Parathyroid adenoma (tissue), 2 donors: Measurements from ENCODE around the gene TMBIM1.

Experiments used
- H2AFZ ChIP-seq: fragments of 300-600 bp; sonication (generic); one replicate; pipeline ENCODE4 v1.7.0; 2017; ENCODE audit warnings: antibody characterized with exemption, mild to moderate bottlenecking
- H3K27ac ChIP-seq: fragments of 300-600 bp; sonication (generic); one replicate; pipeline ENCODE4 v1.7.0; 2017
- H3K27me3 ChIP-seq: fragments of 300-600 bp; sonication (generic); one replicate; pipeline ENCODE4 v1.7.0; 2017; ENCODE audit warnings: low read length; ENCODE audit not compliant: control insufficient read depth, insufficient read depth
- H3K36me3 ChIP-seq: fragments of 300-600 bp; sonication (generic); one replicate; pipeline ENCODE4 v1.7.0; 2017; ENCODE audit warnings: low read length; ENCODE audit not compliant: control insufficient read depth, insufficient read depth
- H3K4me1 ChIP-seq: fragments of 300-600 bp; sonication (generic); one replicate; pipeline ENCODE4 v1.7.0; 2017; ENCODE audit warnings: control low read depth
- H3K4me2 ChIP-seq: fragments of 300-600 bp; sonication (generic); one replicate; pipeline ENCODE4 v1.7.0; 2017; ENCODE audit warnings: low read length
- H3K4me3 ChIP-seq: fragments of 300-600 bp; sonication (generic); one replicate; pipeline ENCODE4 v1.7.0; 2017; ENCODE audit warnings: low read depth, low read length
- H3K79me2 ChIP-seq: fragments of 300-600 bp; sonication (generic); one replicate; pipeline ENCODE4 v1.7.0; 2017; ENCODE audit warnings: control low read depth
- H3K9ac ChIP-seq: fragments of 300-600 bp; sonication (generic); one replicate; pipeline ENCODE4 v1.7.0; 2017; ENCODE audit warnings: mild to moderate bottlenecking
- H3K9me3 ChIP-seq: fragments of 300-600 bp; sonication (generic); one replicate; pipeline ENCODE4 v1.7.0; 2017; ENCODE audit warnings: low read length; ENCODE audit not compliant: control insufficient read depth
- CTCF ChIP-seq: fragments of 300-600 bp; sonication (generic); IDR thresholded peaks from one replicate; pipeline ENCODE4 v1.7.0; 2017; ENCODE audit warnings: antibody characterized with exemption, mild to moderate bottlenecking
- donor health status: primary hyperparathyroidism.

The TMBIM1 gene

GRCh38 chr2:218252509-218253231 is 39.6 kb downstream of the TMBIM1 start:
- H3K27ac ChIP-seq, result no peak overlapping the region
- H3K79me2 ChIP-seq, result no peaks in the 10 kb centered on the region

GRCh38 chr2:218249691-218250090 is 42.6 kb downstream of the TMBIM1 start:
- H3K4me3 ChIP-seq, result no peak overlapping the region
- no peak overlapping the region for H3K9ac ChIP-seq
- TF ChIP-seq CTCF, result no peak
- no peaks in the 10 kb centered on the region for H3K27me3 ChIP-seq
- H2AFZ ChIP-seq, result no peak overlapping the region
- no peak overlapping the region for H3K27ac ChIP-seq
- H3K4me2 ChIP-seq, result no peak overlapping the region
- H3K9me3 ChIP-seq, result no peaks in the 10 kb centered on the region
- no peaks in the 10 kb centered on the region for H3K36me3 ChIP-seq
- no peaks in the 10 kb centered on the region for H3K79me2 ChIP-seq
- H3K4me1 ChIP-seq, result no peaks in the 10 kb centered on the region

More at GRCh38 chr2:218252509-218253231, 39.6 kb downstream of the TMBIM1 start:
- TF ChIP-seq CTCF, result no peak
- Histone ChIP-seq H3K4me2 (no peak overlapping the region), H2AFZ (no peak overlapping the region), H3K9me3 (no peaks in the 10 kb centered on the region), H3K4me3 (no peak overlapping the region), H3K4me1 (peaks cover 2% of the 10 kb centered on the region), H3K36me3 (no peaks in the 10 kb centered on the region), H3K27me3 (no peaks in the 10 kb centered on the region), H3K9ac (no peak overlapping the region)

DNA sequence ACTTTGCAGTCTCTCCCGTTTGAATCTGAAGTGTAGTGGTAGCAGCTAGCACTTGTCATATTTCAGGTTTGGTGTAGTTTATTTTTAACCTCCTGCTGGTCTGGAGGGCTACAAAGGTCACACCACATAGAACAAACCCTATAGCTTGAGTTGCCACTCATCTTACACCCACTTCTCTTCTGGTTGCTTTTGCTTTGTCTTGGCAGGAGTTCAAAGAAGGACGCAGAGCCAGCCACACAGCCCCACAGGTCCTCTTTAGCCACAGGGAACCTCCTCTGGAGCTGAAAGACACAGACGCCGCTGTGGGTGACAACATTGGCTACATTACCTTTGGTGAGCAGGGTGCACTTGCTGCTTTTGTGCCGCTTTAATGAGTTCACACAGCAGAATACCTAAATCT is 47.1 kb downstream of the TMBIM1 start:
- H3K79me2 ChIP-seq, result peaks cover 3% of the 10 kb centered on the region
- no peak overlapping the region for H3K4me3 ChIP-seq
- no peak overlapping the region for H3K4me2 ChIP-seq
- no peak overlapping the region for H3K27ac ChIP-seq
- no peaks in the 10 kb centered on the region for H3K4me1 ChIP-seq
- no peak for TF ChIP-seq CTCF
- H3K9me3 ChIP-seq, result no peaks in the 10 kb centered on the region
- no peak overlapping the region for H2AFZ ChIP-seq
- H3K9ac ChIP-seq, result no peak overlapping the region
- no peaks in the 10 kb centered on the region for H3K27me3 ChIP-seq
- H3K36me3 ChIP-seq, result no peaks in the 10 kb centered on the region

DNA sequence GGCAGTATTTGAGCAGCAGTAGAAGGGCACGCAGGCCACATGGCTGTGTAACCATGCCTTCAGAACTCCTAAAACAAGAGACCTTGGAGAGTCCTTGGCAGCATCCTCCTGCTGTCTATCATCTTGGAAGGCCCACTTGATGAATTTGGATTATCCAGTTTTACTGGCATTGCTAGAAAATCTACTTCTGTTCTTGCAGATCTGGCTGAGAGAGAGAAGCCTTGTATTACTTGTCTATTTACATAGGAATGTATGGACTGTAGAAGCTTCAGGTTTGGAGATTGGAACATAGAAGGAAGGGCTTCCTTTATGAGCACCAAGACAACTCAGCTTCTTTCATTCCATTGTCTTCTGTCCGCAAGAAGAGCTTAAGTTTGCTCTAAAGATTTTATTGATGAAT is 47.6 kb downstream of the TMBIM1 start:
- Histone ChIP-seq H3K4me2 (no peak overlapping the region), H3K9ac (no peak overlapping the region), H3K4me3 (no peak overlapping the region), H3K4me1 (no peaks in the 10 kb centered on the region), H2AFZ (no peak overlapping the region), H3K36me3 (no peaks in the 10 kb centered on the region), H3K27me3 (no peaks in the 10 kb centered on the region), H3K79me2 (peaks cover 3% of the 10 kb centered on the region), H3K27ac (no peak overlapping the region), H3K9me3 (no peaks in the 10 kb centered on the region)
- no peak for TF ChIP-seq CTCF

DNA sequence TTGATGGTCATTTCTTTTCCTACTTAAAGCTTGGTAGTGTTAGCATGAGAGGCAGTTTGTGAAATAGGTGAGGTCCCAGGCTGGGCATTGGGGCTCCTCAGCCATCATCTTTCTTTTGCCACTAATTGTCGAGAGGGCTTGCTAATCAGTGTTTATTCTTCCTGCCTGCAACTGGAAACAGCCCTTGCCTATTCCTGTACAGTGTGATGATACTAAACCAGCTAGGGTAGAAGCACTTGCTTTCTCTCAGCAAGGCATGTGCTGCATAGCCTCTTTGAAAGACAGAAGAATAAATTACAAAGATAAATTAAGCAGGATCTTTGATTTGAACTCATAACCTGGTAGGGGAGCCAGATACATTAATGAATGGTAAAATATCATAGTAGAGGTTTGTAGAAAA is 48.1 kb downstream of the TMBIM1 start:
- Histone ChIP-seq H3K4me1 (no peaks in the 10 kb centered on the region), H3K9me3 (no peaks in the 10 kb centered on the region), H3K9ac (no peak overlapping the region), H3K4me2 (no peak overlapping the region), H2AFZ (no peak overlapping the region), H3K4me3 (no peak overlapping the region), H3K36me3 (no peaks in the 10 kb centered on the region), H3K27me3 (no peaks in the 10 kb centered on the region), H3K79me2 (peaks cover 3% of the 10 kb centered on the region), H3K27ac (no peak overlapping the region)
- no peak for TF ChIP-seq CTCF
